Naive B cell (primary cell): ENCODE results near the gene DPY19L1. TPM values are rescaled to one million over a fixed set of nuclear protein-coding genes. Genes with fewer than 3 reads are reported as not detected.
"Not testable (repeated sequence)": the region's sequence is repeated elsewhere in the genome, so short reads cannot be mapped to it uniquely, and the experiment has no call there.

Source experiments
- ATAC-seq, 2 donors: fragments of 150-1000 bp; cut with Tn5 transposase; 2 replicates each; pipeline ENCODE4 v1.10.0; 2021; ENCODE audit warnings: low read depth in 2 of 2, mild to moderate bottlenecking in 2 of 2, moderate library complexity in 2 of 2
- DNase-seq: peaks from one replicate; pipeline ENCODE4 v3.0.0; 2022
- H3K27ac Mint-ChIP-seq, 6 donors: one replicate each; pipeline ENCODE4 v1.8.0; 2020 to 2022; ENCODE audit warnings: mild to moderate bottlenecking in 6 of 6, mixed read lengths in 6 of 6, moderate library complexity in 5 of 6, inconsistent platforms in 2 of 6
- H3K27me3 Mint-ChIP-seq, 3 donors: one replicate each; pipeline ENCODE4 v1.8.0; 2021 to 2022; ENCODE audit warnings: mixed read lengths in 3 of 3, mild to moderate bottlenecking in 1 of 3
- H3K36me3 Mint-ChIP-seq, 2 donors: one replicate each; pipeline ENCODE4 v1.8.0; 2020 to 2022; ENCODE audit warnings: mixed read lengths in 2 of 2, inconsistent platforms in 1 of 2, mild to moderate bottlenecking in 1 of 2
- H3K4me1 Mint-ChIP-seq, 3 donors: one replicate each; pipeline ENCODE4 v1.8.0; 2020 to 2022; ENCODE audit warnings: mixed read lengths in 3 of 3, inconsistent platforms in 1 of 3, mild to moderate bottlenecking in 1 of 3, moderate library complexity in 1 of 3
- H3K4me3 Mint-ChIP-seq, 8 donors: one replicate each; pipeline ENCODE4 v1.8.0; 2020 to 2022; ENCODE audit warnings: mild to moderate bottlenecking in 8 of 8, mixed read lengths in 8 of 8, moderate library complexity in 8 of 8, inconsistent platforms in 2 of 8
- H3K9me3 Mint-ChIP-seq, 7 donors: one replicate each; pipeline ENCODE4 v1.8.0; 2020 to 2022; ENCODE audit warnings: mixed read lengths in 7 of 7, mild to moderate bottlenecking in 5 of 7, inconsistent platforms in 2 of 7, moderate library complexity in 1 of 7
- polyA plus RNA-seq, 6 donors: library from polyadenylated mRNA; unstranded; fragments of 300-500 nt; fragmentation: Illumina TruSeq; gene quantifications; one replicate each; pipeline ENCODE4 v1.2.3, GENCODE V29; 2021; ENCODE audit warnings: low read depth in 6 of 6

DPY19L1 gene
- polyA plus RNA-seq, 6 donors from 2014 or later, result 0.60 to 2.1 (median 1.3) TPM

GRCh38 chr7:35025369-35025870 lies 11.9 kb downstream of the DPY19L1 start:
- H3K27ac Mint-ChIP-seq, result peak overlapping the region in 1 of 6 donors; percentile 75
- no peak for DNase-seq
- H3K4me3 Mint-ChIP-seq, result no peak overlapping the region
- H3K27me3 Mint-ChIP-seq, result no peaks in the 10 kb centered on the region
- peaks cover 0 to 7% (median 0%) of the 10 kb centered on the region in 3 donors for H3K4me1 Mint-ChIP-seq
- no peak for ATAC-seq
- H3K9me3 Mint-ChIP-seq, result no peaks in the 10 kb centered on the region
- H3K36me3 Mint-ChIP-seq, result no peaks in the 10 kb centered on the region

GRCh38 chr7:35024298-35024697 lies 13.0 kb downstream of the DPY19L1 start:
- ATAC-seq (no peak), DNase-seq (no peak)
- Mint-ChIP-seq H3K4me3 (no peak overlapping the region), H3K9me3 (no peaks in the 10 kb centered on the region), H3K27ac (peak overlapping the region in 1 of 6 donors; percentile 30), H3K27me3 (no peaks in the 10 kb centered on the region), H3K4me1 (peaks cover 3 to 8% (median 4%) of the 10 kb centered on the region in 3 donors), H3K36me3 (no peaks in the 10 kb centered on the region)

GRCh38 chr7:35022725-35023124 lies 14.6 kb downstream of the DPY19L1 start:
- Mint-ChIP-seq H3K36me3 (no peaks in the 10 kb centered on the region), H3K9me3 (no peaks in the 10 kb centered on the region), H3K27me3 (no peaks in the 10 kb centered on the region), H3K4me1 (peaks cover 9 to 11% (median 10%) of the 10 kb centered on the region in 3 donors), H3K4me3 (no peak overlapping the region), H3K27ac (peak overlapping the region in 1 of 6 donors; percentile 78)
- ATAC-seq, result no peak
- DNase-seq, result no peak

- DNase-seq (no peak), ATAC-seq (no peak)
- Mint-ChIP-seq H3K27ac (no peak overlapping the region), H3K4me3 (no peak overlapping the region), H3K27me3 (no peaks in the 10 kb centered on the region), H3K4me1 (peaks cover 9 to 11% (median 10%) of the 10 kb centered on the region in 3 donors), H3K9me3 (no peaks in the 10 kb centered on the region), H3K36me3 (peaks cover 0 to 3% of the 10 kb centered on the region in 2 donors)
These were observed 15.8 kb downstream of the DPY19L1 start for GRCh38 chr7:35021445-35021844.

GRCh38 chr7:35019801-35020200 lies 17.5 kb downstream of the DPY19L1 start:
- Mint-ChIP-seq H3K27ac (no peak overlapping the region), H3K27me3 (no peaks in the 10 kb centered on the region), H3K4me3 (no peak overlapping the region), H3K9me3 (no peaks in the 10 kb centered on the region), H3K4me1 (peaks cover 9 to 11% (median 10%) of the 10 kb centered on the region in 3 donors), H3K36me3 (peaks cover 5% of the 10 kb centered on the region in 2 donors)
- no peak for ATAC-seq
- no peak for DNase-seq

- Mint-ChIP-seq H3K27ac (peak overlapping the region in 2 of 6 donors; percentile 65 to 88), H3K36me3 (peaks cover 5% of the 10 kb centered on the region in 2 donors), H3K4me3 (peak overlapping the region in 1 of 8 donors; percentile 4), H3K4me1 (peaks cover 9 to 11% (median 10%) of the 10 kb centered on the region in 3 donors), H3K9me3 (no peaks in the 10 kb centered on the region), H3K27me3 (no peaks in the 10 kb centered on the region)
- ATAC-seq, result no peak
- no peak for DNase-seq
These were observed 18.0 kb downstream of the DPY19L1 start for GRCh38 chr7:35019179-35019729.

GRCh38 chr7:35015346-35015859 lies 21.9 kb downstream of the DPY19L1 start:
- H3K36me3 Mint-ChIP-seq, result peaks cover 5 to 17% of the 10 kb centered on the region in 2 donors
- no peaks in the 10 kb centered on the region for H3K27me3 Mint-ChIP-seq
- no peaks in the 10 kb centered on the region for H3K9me3 Mint-ChIP-seq
- no peak overlapping the region for H3K27ac Mint-ChIP-seq
- peaks cover 4 to 10% (median 9%) of the 10 kb centered on the region in 3 donors for H3K4me1 Mint-ChIP-seq
- ATAC-seq (no peak), DNase-seq (no peak)
- no peak overlapping the region for H3K4me3 Mint-ChIP-seq

GRCh38 chr7:35012160-35012559 lies 25.1 kb downstream of the DPY19L1 start:
- DNase-seq (no peak), ATAC-seq (no peak)
- H3K4me3 Mint-ChIP-seq, result no peak overlapping the region
- H3K27ac Mint-ChIP-seq, result no peak overlapping the region
- no peaks in the 10 kb centered on the region for H3K9me3 Mint-ChIP-seq
- H3K36me3 Mint-ChIP-seq, result peaks cover 5 to 17% of the 10 kb centered on the region in 2 donors
- H3K27me3 Mint-ChIP-seq, result no peaks in the 10 kb centered on the region
- H3K4me1 Mint-ChIP-seq, result peaks cover 5 to 15% (median 14%) of the 10 kb centered on the region in 3 donors

GRCh38 chr7:35011085-35011484 lies 26.2 kb downstream of the DPY19L1 start:
- Mint-ChIP-seq H3K27me3 (no peaks in the 10 kb centered on the region), H3K4me3 (no peak overlapping the region), H3K27ac (no peak overlapping the region), H3K36me3 (peaks cover 0 to 15% of the 10 kb centered on the region in 2 donors), H3K4me1 (peaks cover 5 to 15% (median 14%) of the 10 kb centered on the region in 3 donors), H3K9me3 (no peaks in the 10 kb centered on the region)
- DNase-seq (no peak), ATAC-seq (no peak)

GRCh38 chr7:35007768-35008167 lies 29.5 kb downstream of the DPY19L1 start:
- no peak for DNase-seq
- Mint-ChIP-seq H3K4me3 (no peak overlapping the region), H3K27me3 (no peaks in the 10 kb centered on the region), H3K9me3 (no peaks in the 10 kb centered on the region), H3K36me3 (peaks cover 0 to 17% of the 10 kb centered on the region in 2 donors), H3K27ac (peak overlapping the region in 1 of 6 donors; percentile 1), H3K4me1 (peaks cover 5 to 20% (median 14%) of the 10 kb centered on the region in 3 donors)
- no peak for ATAC-seq

- H3K9me3 Mint-ChIP-seq, result peaks cover 0 to 3% (median 0%) of the 10 kb centered on the region in 7 donors
- H3K4me1 Mint-ChIP-seq, result peaks cover 5 to 20% (median 14%) of the 10 kb centered on the region in 3 donors
- H3K27me3 Mint-ChIP-seq, result no peaks in the 10 kb centered on the region
- DNase-seq (no peak), ATAC-seq (no peak)
- no peak overlapping the region for H3K4me3 Mint-ChIP-seq
- H3K27ac Mint-ChIP-seq, result peak overlapping the region in 1 of 6 donors; percentile 30
- peaks cover 0 to 12% of the 10 kb centered on the region in 2 donors for H3K36me3 Mint-ChIP-seq
These were observed 32.7 kb downstream of the DPY19L1 start for GRCh38 chr7:35004531-35005095.

GRCh38 chr7:35003679-35004303 lies 33.5 kb downstream of the DPY19L1 start:
- H3K4me1 Mint-ChIP-seq, result peaks cover 2 to 17% (median 10%) of the 10 kb centered on the region in 3 donors
- H3K36me3 Mint-ChIP-seq, result peaks cover 0 to 12% of the 10 kb centered on the region in 2 donors
- H3K4me3 Mint-ChIP-seq, result no peak overlapping the region
- peaks cover 0 to 3% (median 0%) of the 10 kb centered on the region in 7 donors for H3K9me3 Mint-ChIP-seq
- ATAC-seq (no peak), DNase-seq (no peak)
- no peaks in the 10 kb centered on the region for H3K27me3 Mint-ChIP-seq
- H3K27ac Mint-ChIP-seq, result peak overlapping the region in 1 of 6 donors; percentile 47

- not testable (repeated sequence) for DNase-seq, ATAC-seq, H3K27me3 Mint-ChIP-seq, H3K4me3 Mint-ChIP-seq, H3K9me3 Mint-ChIP-seq, H3K27ac Mint-ChIP-seq
- peaks cover 0 to 11% (median 5%) of the 10 kb centered on the region in 3 donors for H3K4me1 Mint-ChIP-seq
- peaks cover 2 to 12% of the 10 kb centered on the region in 2 donors for H3K36me3 Mint-ChIP-seq
These were observed 34.1 kb downstream of the DPY19L1 start for GRCh38 chr7:35003177-35003650.
